ENCODE measurements around the gene ATP8B2. TPM values are rescaled to one million over a fixed set of nuclear protein-coding genes. Genes with fewer than 3 reads are reported as not detected.

The ATP8B2 gene
- total RNA-seq, 4 donors from 2014 or later = 18.6 to 56.9 (median 31.8) TPM

DNA sequence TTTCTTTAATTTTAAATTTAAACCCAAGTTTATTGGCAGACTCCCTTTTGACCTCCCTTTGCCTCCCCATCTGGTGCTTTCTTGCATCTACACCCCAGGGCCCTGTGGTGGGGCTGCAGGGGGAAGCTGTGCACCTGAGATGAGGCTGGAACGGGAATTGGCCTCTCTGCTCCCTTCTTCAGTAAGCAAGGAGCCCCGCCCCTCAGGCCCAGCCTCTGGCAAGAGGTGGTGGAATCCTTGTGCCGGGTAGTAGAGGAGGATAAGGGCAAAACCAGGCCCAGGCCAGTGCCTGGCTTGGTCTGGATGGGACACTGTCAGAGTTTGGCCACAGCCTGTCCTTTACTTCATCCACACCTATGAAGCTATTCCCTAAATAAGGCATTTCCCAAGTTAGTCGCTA, 25.1 kb downstream of the ATP8B2 start:
- TF ChIP-seq POLR2A (IDR thresholded peaks at IDR 0.05) = no peak
- TF ChIP-seq, protein P1, sequence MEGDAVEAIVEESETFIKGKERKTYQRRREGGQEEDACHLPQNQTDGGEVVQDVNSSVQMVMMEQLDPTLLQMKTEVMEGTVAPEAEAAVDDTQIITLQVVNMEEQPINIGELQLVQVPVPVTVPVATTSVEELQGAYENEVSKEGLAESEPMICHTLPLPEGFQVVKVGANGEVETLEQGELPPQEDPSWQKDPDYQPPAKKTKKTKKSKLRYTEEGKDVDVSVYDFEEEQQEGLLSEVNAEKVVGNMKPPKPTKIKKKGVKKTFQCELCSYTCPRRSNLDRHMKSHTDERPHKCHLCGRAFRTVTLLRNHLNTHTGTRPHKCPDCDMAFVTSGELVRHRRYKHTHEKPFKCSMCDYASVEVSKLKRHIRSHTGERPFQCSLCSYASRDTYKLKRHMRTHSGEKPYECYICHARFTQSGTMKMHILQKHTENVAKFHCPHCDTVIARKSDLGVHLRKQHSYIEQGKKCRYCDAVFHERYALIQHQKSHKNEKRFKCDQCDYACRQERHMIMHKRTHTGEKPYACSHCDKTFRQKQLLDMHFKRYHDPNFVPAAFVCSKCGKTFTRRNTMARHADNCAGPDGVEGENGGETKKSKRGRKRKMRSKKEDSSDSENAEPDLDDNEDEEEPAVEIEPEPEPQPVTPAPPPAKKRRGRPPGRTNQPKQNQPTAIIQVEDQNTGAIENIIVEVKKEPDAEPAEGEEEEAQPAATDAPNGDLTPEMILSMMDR (IDR thresholded peaks at IDR 0.05) = no peak
- Histone ChIP-seq H3K27ac (no peak overlapping the region), H3K27me3 (no peaks in the 10 kb centered on the region), H3K4me1 (peaks cover 5 to 38% (median 10%) of the 10 kb centered on the region in 4 donors), H3K36me3 (peaks cover 0 to 29% (median 0%) of the 10 kb centered on the region in 3 donors), H3K4me3 (no peak overlapping the region), H3K9me3 (no peaks in the 10 kb centered on the region)
- no peak for DNase-seq

DNA sequence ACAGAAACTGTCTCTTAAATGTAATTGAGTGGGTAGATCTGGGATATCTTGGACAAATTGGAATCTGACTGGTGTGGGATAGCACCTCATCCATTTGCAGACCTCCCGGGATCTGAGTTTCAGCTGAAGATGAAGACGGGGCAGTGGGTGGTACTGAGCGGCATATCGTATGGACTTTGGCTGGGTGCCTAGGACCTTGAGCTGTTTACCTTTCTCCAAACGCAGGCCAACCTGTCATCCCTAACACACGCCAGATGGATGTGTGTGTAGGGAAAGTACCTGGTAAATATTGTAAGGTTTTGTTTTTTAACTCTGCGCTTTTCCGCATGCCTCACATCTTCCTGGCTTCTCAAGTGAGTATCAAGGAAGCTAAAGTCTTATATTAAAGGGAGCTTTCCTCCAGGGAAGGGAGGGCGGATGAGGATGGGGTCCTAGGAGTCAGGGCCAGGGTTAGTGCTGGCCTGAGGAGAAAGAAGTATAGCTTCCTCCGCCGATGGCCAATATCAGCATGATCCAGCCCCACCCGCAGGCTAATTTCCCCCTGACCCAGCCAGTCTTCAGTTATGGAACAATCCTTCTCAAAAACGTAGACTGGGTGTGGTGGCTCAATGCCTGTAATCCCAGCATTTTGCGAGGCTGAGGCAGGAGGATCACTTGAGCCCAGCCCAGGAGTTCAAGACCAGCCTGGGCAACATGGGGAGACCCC, 26.2 kb downstream of the ATP8B2 start:
- Histone ChIP-seq H3K4me1 (peaks cover 5 to 38% (median 10%) of the 10 kb centered on the region in 4 donors), H3K9me3 (no peaks in the 10 kb centered on the region), H3K27me3 (no peaks in the 10 kb centered on the region), H3K27ac (peak overlapping the region in 2 of 4 donors; percentile 88 to 89), H3K4me3 (no peak overlapping the region), H3K36me3 (peaks cover 0 to 18% (median 0%) of the 10 kb centered on the region in 3 donors)
- no peak for DNase-seq
- TF ChIP-seq, protein P1 (IDR thresholded peaks at IDR 0.05) = no peak
- TF ChIP-seq POLR2A (IDR thresholded peaks at IDR 0.05) = no peak

DNA sequence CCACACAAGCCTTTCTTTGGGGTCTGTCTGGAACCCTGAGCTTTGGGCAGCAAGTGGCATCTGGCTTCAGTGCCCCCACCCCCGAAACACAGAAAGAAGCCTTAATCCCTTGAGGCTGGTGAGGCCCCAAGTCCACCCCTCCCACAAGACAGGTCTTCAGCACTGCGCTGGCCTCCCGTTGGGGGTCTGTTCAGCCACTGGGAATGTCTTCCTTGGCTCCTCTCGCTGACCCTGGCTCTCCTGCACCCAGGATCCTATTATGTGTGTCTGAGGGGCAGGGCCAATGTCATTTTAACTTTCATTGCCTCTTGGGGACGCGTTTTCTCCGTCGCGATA, 26.9 kb downstream of the ATP8B2 start:
- TF ChIP-seq, protein P1 (IDR thresholded peaks at IDR 0.05) = no peak
- TF ChIP-seq POLR2A (IDR thresholded peaks at IDR 0.05) = no peak
- peak overlapping the region; percentile 33 to 59 (median 48) for H3K4me3 ChIP-seq
- H3K9me3 ChIP-seq = no peaks in the 10 kb centered on the region
- no peak for DNase-seq
- H3K4me1 ChIP-seq = peaks cover 5 to 38% (median 10%) of the 10 kb centered on the region in 4 donors
- H3K36me3 ChIP-seq = peaks cover 0 to 11% (median 0%) of the 10 kb centered on the region in 3 donors
- H3K27me3 ChIP-seq = no peaks in the 10 kb centered on the region
- H3K27ac ChIP-seq = peak overlapping the region; percentile 64 to 89 (median 79)

DNA sequence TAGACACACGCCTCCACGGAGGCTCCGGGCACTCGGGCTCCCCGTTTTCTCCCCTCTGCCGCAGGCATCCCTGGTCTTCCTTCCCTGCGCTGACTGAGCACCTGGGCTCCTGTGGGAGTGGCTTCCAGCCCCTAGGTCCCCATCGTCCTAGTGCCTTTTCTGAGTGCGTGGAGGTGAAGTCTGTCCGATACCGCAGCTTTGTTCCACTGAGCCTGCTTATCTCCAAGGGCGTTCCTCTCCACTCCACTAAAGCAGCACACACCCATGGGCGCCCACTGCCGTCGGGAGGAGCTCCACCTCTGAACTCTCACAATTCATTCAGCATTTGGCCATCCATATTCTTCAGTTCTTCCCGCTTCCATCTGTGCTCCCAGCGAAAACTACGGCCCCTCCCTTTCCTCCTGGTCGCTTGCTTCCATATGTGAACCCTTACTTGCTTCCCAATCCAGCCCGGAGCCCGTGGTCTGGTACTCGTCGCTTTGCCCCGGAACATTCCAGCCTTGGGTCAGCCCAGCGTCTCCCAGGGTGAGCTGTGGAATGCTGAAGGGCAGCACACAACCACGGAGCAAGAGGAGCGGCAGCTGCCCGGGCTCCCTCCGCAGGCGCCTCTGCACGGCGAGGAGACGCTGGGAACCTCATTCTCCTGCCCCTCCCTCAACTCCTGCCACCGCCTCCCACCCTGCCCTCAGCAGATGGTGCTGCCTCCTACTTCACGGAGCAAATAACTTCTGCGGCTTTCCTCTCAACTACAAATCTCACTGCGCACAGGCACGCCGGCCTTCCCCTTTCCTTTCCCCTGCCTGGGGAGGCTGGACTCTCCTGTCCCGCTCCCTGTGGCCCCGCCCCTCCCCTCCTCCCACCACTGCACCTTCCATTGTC, 27.5 kb downstream of the ATP8B2 start:
- TF ChIP-seq, protein P1 (IDR thresholded peaks at IDR 0.05) = no peak
- peak; percentile 46 to 56 for TF ChIP-seq POLR2A (IDR thresholded peaks at IDR 0.05)
- peak overlapping the region; percentile 33 to 59 (median 48) for H3K4me3 ChIP-seq
- H3K36me3 ChIP-seq = peaks cover 0 to 8% (median 0%) of the 10 kb centered on the region in 3 donors
- H3K27ac ChIP-seq = peak overlapping the region; percentile 64 to 89 (median 79)
- peaks cover 5 to 38% (median 10%) of the 10 kb centered on the region in 4 donors for H3K4me1 ChIP-seq
- DNase-seq = peak; percentile 54 to 80 (median 80)
- no peaks in the 10 kb centered on the region for H3K27me3 ChIP-seq
- no peaks in the 10 kb centered on the region for H3K9me3 ChIP-seq

DNA sequence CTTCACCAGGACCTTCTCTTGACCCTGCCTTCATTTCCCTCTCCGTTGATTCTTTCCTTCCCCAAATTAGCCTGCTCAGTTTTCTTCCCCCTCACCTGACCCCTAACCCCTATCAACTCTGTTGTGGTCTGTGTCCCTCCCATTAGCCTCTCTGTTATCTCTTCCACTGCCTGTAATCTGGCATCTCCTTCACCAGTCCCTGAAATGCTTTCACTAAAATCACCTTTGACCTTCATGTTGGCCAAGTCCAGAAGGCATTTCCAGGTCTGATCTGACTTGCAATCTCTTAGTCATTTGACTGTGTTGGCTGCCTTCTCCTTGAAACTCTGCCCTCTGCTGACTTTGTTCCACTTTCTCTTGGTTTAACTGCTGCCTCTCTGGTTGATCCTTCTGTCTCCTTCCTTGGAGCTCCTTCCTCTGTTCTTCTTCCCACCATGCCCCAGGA, 28.2 kb downstream of the ATP8B2 start:
- no peak for TF ChIP-seq POLR2A (IDR thresholded peaks at IDR 0.05)
- TF ChIP-seq, protein P1 (IDR thresholded peaks at IDR 0.05) = peak in 3 of 6 experiments; percentile 35 to 58 (median 40)
- peak in 1 of 3 donors; percentile 78 for DNase-seq
- Histone ChIP-seq H3K9me3 (no peaks in the 10 kb centered on the region), H3K4me3 (peak overlapping the region in 3 of 4 donors; percentile 44 to 59 (median 52)), H3K36me3 (peaks cover 0 to 8% (median 0%) of the 10 kb centered on the region in 3 donors), H3K27me3 (no peaks in the 10 kb centered on the region), H3K27ac (peak overlapping the region; percentile 64 to 89 (median 79)), H3K4me1 (peaks cover 5 to 38% (median 10%) of the 10 kb centered on the region in 4 donors)

All from Peyer's patch (tissue), 4 donors.